ENCODE data around the gene ADCY5.

- no peak for TF ChIP-seq CTCF (IDR thresholded peaks at IDR 0.05; ENCODE audit: poor library complexity)
- no peak for TF ChIP-seq EZH2 (IDR thresholded peaks at IDR 0.05; ENCODE audit: borderline replicate concordance)
These were observed 161.0 kb downstream of the ADCY5 start for GRCh38 chr3:123287962-123288302.
